RCC 7860 (cell line): Measurements from ENCODE around the gene STAM2.

Experiments
- DNase-seq: peaks from one replicate; pipeline ENCODE4 v3.0.0-alpha.2; 2015; ENCODE audit warnings: low spot score
- FAIRE-seq: peaks from 2 replicates; lab custom pipeline; 2012; peaks lifted over from hg19 to GRCh38; lab: Jason Lieb, UNC

Gene STAM2

DNA sequence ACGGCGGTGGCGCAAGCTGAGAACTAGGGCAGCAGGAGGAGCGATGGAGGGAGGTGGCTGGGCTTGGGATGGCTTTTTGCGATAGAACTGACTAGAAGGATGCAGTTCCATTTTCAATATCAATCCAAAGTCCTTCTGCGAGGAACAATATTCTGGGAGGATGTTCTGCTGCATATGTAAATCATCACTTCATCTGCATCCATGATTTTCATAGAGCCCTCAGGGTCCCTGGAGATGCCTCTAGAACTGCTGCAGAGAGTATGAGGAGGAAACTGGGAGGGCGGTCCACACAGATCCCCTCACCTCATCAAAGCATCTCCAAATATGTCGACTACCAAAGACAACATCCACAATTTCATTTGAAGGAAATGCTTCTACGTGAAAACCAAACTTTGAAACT is 97.5 kb downstream of the STAM2 start:
- FAIRE-seq (no peak), DNase-seq (no peak)

DNA sequence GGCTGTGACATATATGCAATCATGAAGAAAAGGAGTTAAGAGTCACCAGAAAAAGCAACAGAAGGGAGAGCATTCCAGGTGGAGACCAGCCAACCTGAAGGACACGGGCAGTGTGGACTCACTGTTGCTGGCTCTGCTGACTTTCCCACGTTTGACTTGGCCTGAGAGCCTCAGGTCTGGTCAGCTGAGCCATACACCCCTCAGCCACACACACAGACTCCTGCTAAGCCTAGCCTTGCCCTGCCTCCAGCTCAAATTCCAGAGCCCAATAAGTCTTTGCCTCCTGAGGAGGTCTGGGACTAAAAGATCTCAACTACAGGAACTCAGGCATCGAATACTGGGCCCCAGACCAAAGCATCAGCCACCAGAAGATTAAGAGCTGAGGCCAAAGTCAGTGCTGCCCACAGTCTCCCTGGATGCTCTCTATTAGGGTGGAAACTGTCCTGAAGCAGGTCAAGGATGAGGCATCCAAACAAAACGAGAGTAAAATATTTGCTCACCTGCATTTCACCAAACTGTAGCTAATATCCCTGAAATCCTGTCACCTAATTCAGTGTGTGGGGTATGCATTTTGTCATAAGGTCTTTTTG is 100.0 kb downstream of the STAM2 start:
- FAIRE-seq (no peak), DNase-seq (no peak)

DNA sequence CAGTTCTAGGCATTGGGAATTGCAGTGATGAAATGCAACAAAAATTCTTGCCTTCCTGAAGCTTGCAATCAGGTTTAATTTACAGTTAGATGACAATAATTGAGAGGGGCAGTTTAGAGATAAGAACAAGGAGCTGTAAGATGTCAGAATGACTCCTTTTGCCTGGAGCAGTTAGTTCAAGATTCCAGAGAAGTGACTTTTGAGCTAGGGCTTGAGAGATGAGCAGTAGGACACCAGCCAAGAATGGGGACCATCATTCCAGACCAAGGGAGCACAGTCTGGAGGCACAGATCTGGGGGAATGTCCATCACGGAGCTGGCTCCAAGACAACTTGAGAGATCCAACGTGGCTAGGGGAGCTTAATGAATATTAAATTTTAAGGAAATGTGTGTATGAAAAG is 103.6 kb downstream of the STAM2 start:
- FAIRE-seq (no peak), DNase-seq (no peak)

DNA sequence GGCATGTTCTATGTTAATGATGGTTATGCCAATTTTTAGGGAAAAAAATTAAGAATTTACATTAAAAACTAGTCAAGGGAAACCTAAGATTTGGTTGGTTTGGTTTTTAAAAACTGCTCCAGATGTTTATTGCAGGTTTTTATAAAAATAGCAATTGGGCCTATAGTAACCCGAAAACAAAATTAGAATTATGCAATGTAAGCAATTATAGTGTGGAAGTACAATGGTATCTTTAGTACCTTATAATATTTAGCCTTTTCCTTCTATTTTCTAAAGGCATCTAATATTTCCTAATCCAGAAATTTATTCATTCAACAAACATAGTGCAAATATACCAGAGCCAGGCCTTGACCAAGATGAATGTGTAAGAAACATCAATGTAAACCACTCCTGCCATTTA is 104.0 kb downstream of the STAM2 start:
- DNase-seq (no peak), FAIRE-seq (no peak)

DNA sequence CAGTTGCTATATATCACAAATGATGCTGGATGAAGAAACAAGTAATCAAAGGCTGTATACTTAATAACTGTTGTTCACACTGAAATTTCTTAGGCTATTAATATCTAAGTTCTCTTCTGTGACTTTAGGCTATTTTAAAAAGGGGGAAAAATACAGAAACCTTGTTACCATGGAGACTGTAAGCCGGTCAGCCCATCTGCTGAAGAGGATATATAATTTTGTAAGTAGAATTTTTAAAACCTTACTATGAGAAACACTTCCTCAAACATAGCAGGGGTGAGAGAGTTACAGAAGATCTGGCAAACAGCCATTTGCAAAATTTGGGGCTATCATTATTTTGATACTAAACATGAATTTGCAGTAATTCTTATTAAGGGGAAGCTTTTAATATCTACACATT is 104.5 kb downstream of the STAM2 start:
- DNase-seq (no peak), FAIRE-seq (no peak)

DNA sequence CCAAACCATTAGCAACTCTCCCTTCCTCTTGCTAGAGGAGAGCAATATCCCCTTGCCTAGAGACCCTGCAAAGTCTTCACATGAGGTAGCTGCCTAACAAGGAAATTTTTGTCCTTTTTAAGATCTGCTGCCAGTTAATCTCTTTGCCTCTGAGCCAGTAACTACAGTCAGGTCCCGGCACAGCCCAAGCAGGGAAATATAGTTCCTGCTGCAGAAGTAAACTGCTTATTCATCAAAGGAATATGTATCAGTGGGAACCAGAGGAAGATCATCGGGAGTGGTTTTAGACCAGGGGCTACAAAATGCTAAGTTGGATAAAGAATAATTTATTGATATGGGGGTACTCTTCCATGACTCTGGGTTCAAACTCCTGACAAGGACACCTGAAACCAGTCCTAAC is 107.3 kb downstream of the STAM2 start:
- DNase-seq = no peak
- FAIRE-seq = no peak

DNA sequence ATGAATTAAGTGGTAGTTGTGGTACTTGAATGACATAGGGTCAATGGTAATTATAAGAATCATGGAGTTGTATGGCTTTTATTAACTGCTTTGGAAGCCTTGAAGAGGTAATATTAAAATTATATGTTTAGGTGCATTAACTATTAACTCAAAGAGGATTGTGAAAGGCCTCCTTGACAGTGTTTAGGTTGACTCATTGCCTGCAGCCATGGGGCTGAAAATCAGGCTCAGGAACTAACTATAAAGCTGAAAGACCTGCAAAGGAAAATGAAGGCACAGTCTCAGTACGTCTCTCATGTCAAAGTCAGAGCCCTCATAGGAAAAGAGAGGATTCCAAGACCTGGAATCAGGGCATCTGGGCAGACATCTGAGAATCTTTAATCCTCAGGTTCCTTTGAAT is 107.7 kb downstream of the STAM2 start:
- DNase-seq (no peak), FAIRE-seq (no peak)
